GM21447 (cell line): Measurements from ENCODE around the gene SPTY2D1.
"Not testable (repeated sequence)": the region's sequence is repeated elsewhere in the genome, so short reads cannot be mapped to it uniquely, and the experiment has no call there.

ENCODE experiments used
- ATAC-seq: cut with Tn5 transposase; IDR thresholded peaks from one replicate; pipeline ENCODE4 v1.9.1; 2021; ENCODE audit not compliant: unreplicated experiment

Gene SPTY2D1, protein sequence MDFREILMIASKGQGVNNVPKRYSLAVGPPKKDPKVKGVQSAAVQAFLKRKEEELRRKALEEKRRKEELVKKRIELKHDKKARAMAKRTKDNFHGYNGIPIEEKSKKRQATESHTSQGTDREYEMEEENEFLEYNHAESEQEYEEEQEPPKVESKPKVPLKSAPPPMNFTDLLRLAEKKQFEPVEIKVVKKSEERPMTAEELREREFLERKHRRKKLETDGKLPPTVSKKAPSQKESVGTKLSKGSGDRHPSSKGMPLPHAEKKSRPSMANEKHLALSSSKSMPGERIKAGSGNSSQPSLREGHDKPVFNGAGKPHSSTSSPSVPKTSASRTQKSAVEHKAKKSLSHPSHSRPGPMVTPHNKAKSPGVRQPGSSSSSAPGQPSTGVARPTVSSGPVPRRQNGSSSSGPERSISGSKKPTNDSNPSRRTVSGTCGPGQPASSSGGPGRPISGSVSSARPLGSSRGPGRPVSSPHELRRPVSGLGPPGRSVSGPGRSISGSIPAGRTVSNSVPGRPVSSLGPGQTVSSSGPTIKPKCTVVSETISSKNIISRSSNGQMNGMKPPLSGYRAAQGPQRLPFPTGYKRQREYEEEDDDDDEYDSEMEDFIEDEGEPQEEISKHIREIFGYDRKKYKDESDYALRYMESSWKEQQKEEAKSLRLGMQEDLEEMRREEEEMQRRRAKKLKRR

GRCh38 chr11:18634140-18635032 is at the start of gene SPTY2D1:
Gene SPTY2D1 (minus strand): TSS chr11:18634342. CDS start chr11:18634257, 85 bp downstream.
- ATAC-seq: peak; percentile 93

GRCh38 chr11:18682466-18682865 is 48.3 kb upstream of the SPTY2D1 start:
- no peak for ATAC-seq

DNA sequence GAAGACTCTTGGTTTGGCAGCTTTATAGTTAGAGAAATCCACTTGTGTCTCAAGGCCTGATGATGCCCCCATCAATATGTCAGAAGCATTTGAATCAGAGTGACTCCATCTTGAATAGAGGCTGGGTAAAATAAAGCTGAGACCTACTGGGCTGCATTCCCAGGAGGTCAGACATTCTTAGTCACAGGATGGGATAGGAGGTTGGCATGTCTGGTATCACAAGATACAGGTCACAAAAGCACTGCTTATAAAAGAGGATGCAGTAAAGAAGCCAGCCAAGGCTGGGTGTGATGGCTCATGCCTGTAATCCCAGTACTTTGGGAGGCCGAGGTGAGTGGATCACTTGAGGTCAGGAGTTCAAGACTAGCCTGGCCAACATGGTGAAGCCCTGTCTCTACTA is 47.8 kb upstream of the SPTY2D1 start:
- not testable (repeated sequence) for ATAC-seq

DNA sequence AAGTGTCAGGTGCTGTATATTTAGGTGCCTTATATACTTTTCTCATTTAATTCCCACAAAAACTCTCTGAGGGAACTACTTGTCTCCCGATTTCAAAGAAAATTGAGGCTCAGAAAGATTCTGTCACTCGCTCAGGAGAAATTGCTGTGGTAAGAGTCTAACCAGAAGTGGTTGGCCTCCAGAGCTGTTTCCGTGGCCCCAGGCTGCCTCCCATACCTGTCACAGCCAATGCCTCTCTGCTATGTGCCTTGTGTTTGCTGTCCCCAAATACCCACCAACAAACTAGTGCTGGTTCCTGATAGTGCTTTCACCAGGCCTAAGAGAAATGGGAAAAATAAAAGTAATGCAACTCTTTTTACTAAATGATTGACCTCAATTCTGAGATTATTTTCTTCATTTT is 43.4 kb upstream of the SPTY2D1 start:
- no peak for ATAC-seq

DNA sequence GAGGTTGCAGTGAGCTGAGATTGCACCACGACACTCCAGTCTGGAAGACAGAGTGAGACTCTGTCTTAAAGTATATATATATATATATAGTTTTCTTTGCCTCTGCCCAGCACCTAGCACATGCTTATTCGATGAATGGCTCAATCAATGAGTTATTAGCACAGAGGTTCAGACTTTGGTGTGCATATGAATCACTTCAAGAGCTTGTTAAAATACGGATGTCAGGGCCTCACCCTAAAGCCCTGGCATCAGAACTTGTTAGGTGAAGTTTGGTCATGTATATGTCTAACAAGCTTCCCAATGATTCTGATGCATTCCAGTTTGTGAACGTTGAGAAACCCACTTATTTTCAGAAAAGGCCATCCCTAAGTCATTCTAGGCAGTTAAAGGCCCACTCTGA is 42.7 kb upstream of the SPTY2D1 start:
- no peak for ATAC-seq

DNA sequence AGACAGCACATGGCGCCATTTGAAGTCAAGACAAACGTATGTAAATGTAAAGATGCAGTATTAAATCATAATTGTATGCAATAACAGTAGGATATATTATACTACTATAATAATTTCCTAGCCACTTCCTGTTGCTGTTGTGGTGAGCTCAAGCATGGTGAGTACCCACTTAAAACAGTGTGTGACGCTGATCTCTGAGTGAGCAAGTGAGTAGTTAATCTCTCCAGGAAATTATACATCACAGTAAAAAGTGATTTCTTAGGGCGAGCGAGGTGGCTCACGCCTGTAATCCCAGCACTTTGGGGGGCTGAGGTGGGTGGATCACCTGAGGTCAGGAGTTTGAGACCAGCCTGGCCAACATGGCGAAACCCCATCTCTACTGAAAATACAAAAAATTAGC is 38.1 kb upstream of the SPTY2D1 start:
- not testable (repeated sequence) for ATAC-seq

DNA sequence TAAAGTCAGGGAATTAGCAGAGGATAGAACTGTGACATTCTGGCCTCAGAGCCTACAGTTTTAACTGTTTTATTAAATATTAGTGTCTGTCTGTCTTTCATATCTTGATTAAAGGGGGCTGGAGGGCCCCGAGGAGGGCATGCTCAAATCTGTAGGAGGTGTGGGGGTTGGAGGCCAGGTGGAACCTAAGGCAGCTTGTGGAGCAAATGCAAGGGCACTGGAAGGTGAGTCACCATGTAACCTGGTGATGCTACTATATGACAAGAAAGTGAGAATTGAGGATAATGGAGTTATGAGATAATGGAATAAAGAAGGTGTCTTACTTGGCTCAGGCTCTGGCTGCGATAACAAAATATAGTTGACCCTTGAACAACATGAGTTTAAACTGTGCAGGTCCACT is 37.1 kb upstream of the SPTY2D1 start:
- no peak for ATAC-seq

- ATAC-seq: no peak
These were observed 35.6 kb upstream of the SPTY2D1 start for GRCh38 chr11:18669711-18670110.

GRCh38 chr11:18669219-18669596 is 35.1 kb upstream of the SPTY2D1 start:
- no peak for ATAC-seq

GRCh38 chr11:18668131-18668530 is 34.0 kb upstream of the SPTY2D1 start:
- ATAC-seq: no peak

DNA sequence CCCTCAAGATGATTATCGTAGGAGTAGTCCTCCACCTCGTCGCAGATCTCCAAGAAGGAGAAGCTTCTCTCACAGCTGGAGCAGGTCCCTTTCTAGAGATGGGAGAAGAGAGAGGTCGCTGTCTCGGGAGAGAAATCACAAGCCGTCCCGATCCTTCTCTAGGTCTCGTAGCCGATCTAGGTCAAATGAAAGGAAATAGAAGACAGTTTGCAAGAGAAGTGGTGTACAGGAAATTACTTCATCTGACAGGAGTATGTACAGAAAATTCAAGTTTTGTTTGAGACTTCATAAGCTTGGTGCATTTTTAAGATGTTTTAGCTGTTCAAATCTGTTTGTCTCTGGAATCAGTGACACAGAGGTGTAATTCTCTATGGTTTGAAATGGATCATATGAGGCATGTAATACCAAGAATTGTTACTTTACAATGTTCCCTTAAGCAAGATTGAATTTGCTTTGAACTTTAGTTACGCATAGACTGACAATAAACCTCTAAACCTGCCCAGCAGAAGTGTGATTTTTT is 31.3 kb upstream of the SPTY2D1 start:
- not testable (repeated sequence) for ATAC-seq

- ATAC-seq: no peak
These were observed 23.5 kb upstream of the SPTY2D1 start for GRCh38 chr11:18657673-18658072.

DNA sequence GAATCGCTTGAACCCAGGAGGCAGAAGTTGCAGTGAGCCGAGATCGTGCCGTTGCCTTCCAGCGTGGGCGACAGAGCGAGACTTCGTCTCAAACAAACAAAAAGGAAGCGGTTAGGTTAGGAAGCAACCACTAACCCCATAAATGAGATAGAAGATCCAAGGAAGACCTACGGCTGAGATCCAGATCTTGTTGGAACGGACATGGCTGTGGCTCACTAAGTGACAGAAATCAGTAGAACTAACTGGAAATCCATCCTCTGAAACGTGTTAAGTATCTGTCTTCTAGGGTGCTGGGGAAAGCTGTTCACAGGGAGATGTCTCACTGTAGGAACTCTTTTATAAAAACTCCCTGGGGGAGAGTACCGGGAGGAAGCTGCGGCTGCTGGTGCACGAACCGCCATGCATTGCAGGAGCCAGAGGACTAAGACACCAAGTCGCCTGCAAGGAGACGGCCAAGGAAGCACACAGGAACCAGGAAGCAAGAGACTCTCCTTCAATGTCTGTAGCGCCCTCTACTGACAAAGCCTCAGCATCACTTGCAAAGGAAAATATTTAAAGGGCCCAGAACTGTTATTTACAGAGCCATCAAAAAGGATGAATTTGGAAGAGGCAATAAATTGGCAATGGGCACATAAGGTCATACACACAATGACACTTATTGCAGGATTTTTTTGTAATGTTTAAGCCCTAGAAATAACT is 16.9 kb upstream of the SPTY2D1 start:
- no peak for ATAC-seq

GRCh38 chr11:18650353-18650752 is 16.2 kb upstream of the SPTY2D1 start:
- ATAC-seq: no peak

DNA sequence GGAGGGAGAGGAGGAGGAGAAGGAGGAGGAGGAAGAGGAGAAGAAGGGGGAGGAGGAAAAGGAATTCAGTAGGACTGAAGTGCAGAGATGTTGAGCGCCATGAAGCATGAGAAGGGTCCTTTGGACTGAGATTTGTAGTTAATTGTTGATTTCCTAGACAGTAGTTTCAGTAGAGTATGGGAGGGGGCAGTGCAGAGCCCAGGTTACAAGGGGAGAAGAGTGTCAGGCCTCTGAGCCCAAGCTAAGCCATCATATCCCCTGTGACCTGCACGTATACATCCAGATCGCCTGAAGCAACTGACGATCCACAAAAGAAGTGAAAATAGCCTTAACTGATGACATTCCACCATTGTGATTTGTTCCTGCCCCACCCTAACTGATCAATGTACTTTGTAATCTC is 8.9 kb upstream of the SPTY2D1 start:
- not testable (repeated sequence) for ATAC-seq

DNA sequence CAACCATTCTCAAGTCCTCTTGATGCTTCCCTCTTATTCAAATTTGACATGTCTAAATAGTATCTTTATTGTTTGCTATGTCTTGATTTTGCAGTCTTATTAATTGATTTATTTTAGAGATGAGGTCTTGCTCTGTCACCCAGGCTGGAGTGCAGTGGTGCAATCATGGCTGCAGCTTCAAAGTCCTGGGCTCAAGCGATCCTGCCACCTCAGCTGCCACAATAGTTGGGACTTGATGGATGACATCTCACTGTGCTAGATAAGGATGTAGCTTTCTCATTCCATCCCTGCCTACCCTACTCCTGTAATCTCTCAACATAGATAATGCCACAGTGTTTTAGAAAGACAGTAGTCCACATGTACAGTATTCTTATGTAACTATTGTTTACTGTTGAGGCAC is 7.5 kb upstream of the SPTY2D1 start:
- no peak for ATAC-seq

- peak; percentile 62 for ATAC-seq
These were observed 644 bp downstream of the SPTY2D1 start for GRCh38 chr11:18633256-18634139.

DNA sequence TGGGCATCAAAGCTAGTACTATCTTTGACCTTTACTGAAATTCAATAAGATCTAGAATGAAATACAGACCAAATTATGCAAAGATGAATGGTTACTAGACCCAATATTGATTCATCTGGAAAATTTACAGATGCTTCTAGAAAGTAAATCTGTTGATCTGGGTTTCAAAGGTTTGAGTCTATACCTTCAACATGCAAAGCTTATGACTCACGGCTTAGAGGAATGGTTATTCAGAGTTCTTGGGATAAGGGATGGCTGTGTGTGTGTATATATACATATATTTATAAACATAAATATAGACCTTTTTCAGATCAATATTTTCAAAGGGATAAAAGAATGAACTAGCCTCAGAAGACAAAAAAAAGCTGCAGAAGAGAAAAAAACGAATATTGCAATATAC is 1.3 kb downstream of the SPTY2D1 start:
- no peak for ATAC-seq

DNA sequence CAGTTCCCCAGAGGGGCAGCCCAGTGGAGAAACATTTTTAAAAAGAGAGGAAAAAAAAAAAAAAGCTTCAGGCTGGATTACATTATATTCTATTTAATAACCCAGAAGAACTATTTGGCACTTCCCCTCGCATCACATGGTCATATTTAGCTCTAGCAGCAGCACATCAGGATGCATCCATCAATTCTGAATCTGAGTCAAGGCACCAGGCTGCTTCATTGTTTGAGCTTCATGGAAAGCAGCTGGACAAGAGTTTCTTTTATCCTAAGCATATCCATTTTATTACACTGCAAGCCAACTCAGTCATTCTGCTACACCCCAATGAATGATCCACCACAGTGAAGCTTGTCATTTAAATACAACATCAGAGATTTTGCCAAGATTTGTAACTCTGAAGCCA is 10.0 kb downstream of the SPTY2D1 start:
- no peak for ATAC-seq

GRCh38 chr11:18623707-18624106 is 10.4 kb downstream of the SPTY2D1 start:
- no peak for ATAC-seq
